Upper lobe of left lung (tissue), 6 donors: ENCODE data around the gene TNNT3. TPM values are rescaled to one million over a fixed set of nuclear protein-coding genes. Genes with fewer than 3 reads are reported as not detected.

ENCODE experiments used
- ATAC-seq, 2 donors: fragments of 200-7000 bp; cut with Tn5 transposase; one replicate each; pipeline ENCODE4 v1.9.1; 2022; ENCODE audit warnings: mild to moderate bottlenecking in 2 of 2, moderate library complexity in 2 of 2; ENCODE audit not compliant: low FRiP score in 2 of 2
- DNase-seq, 2 donors: peaks; one replicate each; pipeline ENCODE4 v3.0.0-alpha.2; 2019 to 2020
- H3K27ac ChIP-seq, 4 donors: fragments of 200-600 bp; sonication (generic); one replicate each; pipeline ENCODE4 v1.5.1; 2016 to 2019
- H3K27me3 ChIP-seq, 4 donors: fragments of 200-600 bp; sonication (generic); one replicate each; pipeline ENCODE4 v1.5.1; 2017 to 2019
- H3K36me3 ChIP-seq, 4 donors: fragments of 200-600 bp; sonication (generic); one replicate each; pipeline ENCODE4 v1.5.1; 2016 to 2019
- H3K4me1 ChIP-seq, 4 donors: fragments of 200-600 bp; sonication (generic); one replicate each; pipeline ENCODE4 v1.5.1; 2018 to 2019
- H3K4me3 ChIP-seq, 4 donors: fragments of 200-600 bp; sonication (generic); one replicate each; pipeline ENCODE4 v1.5.1; 2017 to 2019; ENCODE audit warnings: mild to moderate bottlenecking in 2 of 4, moderate library complexity in 1 of 4
- H3K9me3 ChIP-seq, 4 donors: fragments of 200-600 bp; sonication (generic); one replicate each; pipeline ENCODE4 v1.5.1; 2018 to 2019
- EP300 ChIP-seq, 4 donors: sonication (generic); formaldehyde crosslinking; IDR thresholded peaks; one replicate each; pipeline ENCODE4 v1.5.1; 2017; ENCODE audit warnings: antibody characterized with exemption in 4 of 4, control low read depth in 2 of 4
- POLR2A ChIP-seq, 4 donors: fragments of 450-650 bp; IDR thresholded peaks; one replicate each; pipeline ENCODE4 v1.5.1; 2016 to 2017; ENCODE audit warnings: antibody characterized with exemption in 4 of 4, mild to moderate bottlenecking in 2 of 4
- POLR2AphosphoS5 ChIP-seq, 2 donors: sonication (generic); formaldehyde crosslinking; IDR thresholded peaks; one replicate each; pipeline ENCODE4 v1.5.1; 2017; ENCODE audit warnings: antibody characterized with exemption in 2 of 2
- WGBS, 2 donors: methylation state at CpG; one replicate each; pipeline ENCODE4 v1.1.5; 2017 to 2018; 5-methylcytosine and 5-hydroxymethylcytosine counted together
- total RNA-seq, 6 donors: library from RNA; depleted of rRNA in 4 of 6; stranded (reverse); fragments of >200 nt in 4 of 6; gene quantifications; one replicate each; pipeline versions ENCODE4 v1.1.0 to v1.2.1, GENCODE V29; 2016 to 2021
- TF ChIP-seq, protein P1 (sequence below), 6 experiments: fragments of 450-650 bp in 4 of 6; fragments of 200-600 bp in 2 of 6; sonication (generic) in 2 of 6; IDR thresholded peaks; one replicate each; pipeline ENCODE4 v1.5.1; 2016 to 2019; ENCODE audit warnings: antibody characterized with exemption in 6 of 6
- donor health status: DM: no; HTN: no; CAD: no; lungs with moderate emphysema.
- donor health status: DM: no; HTN: yes; CAD: no; lungs with severe emphysema.

TNNT3 gene
- total RNA-seq, 6 donors from 2014 or later: 1.1 to 13.1 (median 2.4) TPM; not detected in 1

DNA sequence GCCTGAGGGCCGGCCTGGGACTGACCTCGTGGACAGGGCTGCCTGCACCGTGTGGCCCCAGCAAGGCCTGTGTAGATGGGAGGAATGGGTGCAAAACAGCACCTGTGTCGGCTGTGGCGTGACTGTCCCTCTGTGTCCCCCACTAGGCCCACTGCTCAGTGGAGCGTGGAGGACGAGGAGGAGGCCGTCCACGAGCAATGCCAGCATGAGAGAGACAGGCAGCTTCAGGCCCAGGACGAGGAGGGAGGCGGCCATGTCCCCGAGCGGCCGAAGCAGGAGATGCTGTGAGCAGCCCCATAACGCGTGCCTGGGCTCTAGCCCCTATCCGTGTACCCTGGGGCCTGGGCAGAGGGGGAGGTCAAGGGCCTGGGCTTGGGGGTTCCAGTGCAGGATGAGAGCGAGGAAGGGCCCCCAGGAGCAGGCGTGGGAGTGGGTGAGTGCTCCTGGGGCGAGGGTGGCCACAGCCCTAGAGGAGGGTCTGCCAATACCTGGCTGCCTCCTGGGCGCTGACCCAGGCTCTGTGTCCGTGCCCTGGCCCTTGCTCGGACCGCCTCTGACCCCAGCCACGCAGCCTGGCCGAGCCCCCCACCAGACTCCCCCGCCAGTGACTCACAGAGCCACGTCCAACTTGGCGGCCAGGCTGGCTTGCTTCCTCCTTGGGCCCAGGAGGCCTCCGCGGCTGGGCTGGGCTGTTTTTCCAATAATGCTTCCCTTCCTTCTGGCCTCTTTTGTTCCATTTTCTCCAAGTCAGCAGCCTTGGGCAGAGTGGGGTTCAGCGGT lies 39.4 kb upstream of the TNNT3 start:
- Histone ChIP-seq H3K36me3 (no peaks in the 10 kb centered on the region), H3K9me3 (no peaks in the 10 kb centered on the region), H3K4me3 (no peak overlapping the region), H3K27ac (peak overlapping the region in 2 of 4 donors; percentile 0 to 11), H3K4me1 (peaks cover 0 to 32% (median 8%) of the 10 kb centered on the region in 4 donors), H3K27me3 (no peaks in the 10 kb centered on the region)
- DNase-seq (peak; percentile 25 to 78), ATAC-seq (peak in 1 of 2 donors; percentile 78)
- 85 to 87% methylated on average over 25 to 31 of the region's 32 CpGs for WGBS, 2 donors
- TF ChIP-seq EP300 (IDR thresholded peaks at IDR 0.05) (no peak), POLR2AphosphoS5 (IDR thresholded peaks at IDR 0.05) (no peak), POLR2A (IDR thresholded peaks at IDR 0.05) (no peak)
- TF ChIP-seq, protein P1, sequence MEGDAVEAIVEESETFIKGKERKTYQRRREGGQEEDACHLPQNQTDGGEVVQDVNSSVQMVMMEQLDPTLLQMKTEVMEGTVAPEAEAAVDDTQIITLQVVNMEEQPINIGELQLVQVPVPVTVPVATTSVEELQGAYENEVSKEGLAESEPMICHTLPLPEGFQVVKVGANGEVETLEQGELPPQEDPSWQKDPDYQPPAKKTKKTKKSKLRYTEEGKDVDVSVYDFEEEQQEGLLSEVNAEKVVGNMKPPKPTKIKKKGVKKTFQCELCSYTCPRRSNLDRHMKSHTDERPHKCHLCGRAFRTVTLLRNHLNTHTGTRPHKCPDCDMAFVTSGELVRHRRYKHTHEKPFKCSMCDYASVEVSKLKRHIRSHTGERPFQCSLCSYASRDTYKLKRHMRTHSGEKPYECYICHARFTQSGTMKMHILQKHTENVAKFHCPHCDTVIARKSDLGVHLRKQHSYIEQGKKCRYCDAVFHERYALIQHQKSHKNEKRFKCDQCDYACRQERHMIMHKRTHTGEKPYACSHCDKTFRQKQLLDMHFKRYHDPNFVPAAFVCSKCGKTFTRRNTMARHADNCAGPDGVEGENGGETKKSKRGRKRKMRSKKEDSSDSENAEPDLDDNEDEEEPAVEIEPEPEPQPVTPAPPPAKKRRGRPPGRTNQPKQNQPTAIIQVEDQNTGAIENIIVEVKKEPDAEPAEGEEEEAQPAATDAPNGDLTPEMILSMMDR (IDR thresholded peaks at IDR 0.05): no peak

DNA sequence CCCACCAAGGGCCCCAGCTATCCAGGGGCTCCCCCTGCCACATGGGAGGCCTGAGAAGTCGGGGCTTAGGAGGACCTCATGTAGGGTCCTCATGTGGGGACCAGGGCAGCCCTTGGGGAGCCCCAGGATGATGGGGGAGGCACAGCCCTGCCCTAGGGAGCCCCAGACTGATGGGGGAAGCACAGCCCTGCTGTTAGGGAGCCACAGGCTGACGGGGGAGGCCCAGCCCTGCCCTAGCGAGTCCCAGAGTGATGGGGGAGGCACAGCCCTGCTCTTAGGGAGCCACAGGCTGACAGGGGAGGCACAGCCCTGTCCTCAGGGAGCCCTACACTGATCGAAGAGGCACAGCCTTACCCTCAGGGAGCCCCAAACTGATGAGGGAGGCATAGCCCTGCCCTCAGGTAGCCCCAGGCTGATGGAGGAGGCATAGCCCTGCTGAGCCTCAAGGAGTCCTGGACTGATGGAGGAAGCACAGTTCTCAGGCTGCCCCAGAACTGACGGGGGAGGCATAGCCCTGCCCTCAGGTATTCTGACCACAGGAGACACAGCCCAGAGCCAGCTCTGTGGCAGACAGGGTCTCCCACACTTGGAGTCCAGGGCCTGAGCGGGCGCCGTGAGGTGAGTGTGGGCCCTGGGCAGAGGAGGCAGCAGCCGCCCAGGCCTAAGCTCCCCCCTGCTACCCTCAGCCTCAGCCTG lies 38.6 kb upstream of the TNNT3 start:
- Histone ChIP-seq H3K27ac (peak overlapping the region in 1 of 4 donors; percentile 0), H3K4me3 (no peak overlapping the region), H3K9me3 (no peaks in the 10 kb centered on the region), H3K27me3 (no peaks in the 10 kb centered on the region), H3K4me1 (peaks cover 0 to 31% (median 8%) of the 10 kb centered on the region in 4 donors), H3K36me3 (no peaks in the 10 kb centered on the region)
- ATAC-seq: peak in 1 of 2 donors; percentile 2
- WGBS, 2 donors: 73 to 96% methylated on average over 3 to 7 of the region's 9 CpGs
- peak in 1 of 2 donors; percentile 41 for DNase-seq
- TF ChIP-seq POLR2A (IDR thresholded peaks at IDR 0.05) (no peak), EP300 (IDR thresholded peaks at IDR 0.05) (no peak), POLR2AphosphoS5 (IDR thresholded peaks at IDR 0.05) (no peak)
- TF ChIP-seq, protein P1 (IDR thresholded peaks at IDR 0.05): no peak

DNA sequence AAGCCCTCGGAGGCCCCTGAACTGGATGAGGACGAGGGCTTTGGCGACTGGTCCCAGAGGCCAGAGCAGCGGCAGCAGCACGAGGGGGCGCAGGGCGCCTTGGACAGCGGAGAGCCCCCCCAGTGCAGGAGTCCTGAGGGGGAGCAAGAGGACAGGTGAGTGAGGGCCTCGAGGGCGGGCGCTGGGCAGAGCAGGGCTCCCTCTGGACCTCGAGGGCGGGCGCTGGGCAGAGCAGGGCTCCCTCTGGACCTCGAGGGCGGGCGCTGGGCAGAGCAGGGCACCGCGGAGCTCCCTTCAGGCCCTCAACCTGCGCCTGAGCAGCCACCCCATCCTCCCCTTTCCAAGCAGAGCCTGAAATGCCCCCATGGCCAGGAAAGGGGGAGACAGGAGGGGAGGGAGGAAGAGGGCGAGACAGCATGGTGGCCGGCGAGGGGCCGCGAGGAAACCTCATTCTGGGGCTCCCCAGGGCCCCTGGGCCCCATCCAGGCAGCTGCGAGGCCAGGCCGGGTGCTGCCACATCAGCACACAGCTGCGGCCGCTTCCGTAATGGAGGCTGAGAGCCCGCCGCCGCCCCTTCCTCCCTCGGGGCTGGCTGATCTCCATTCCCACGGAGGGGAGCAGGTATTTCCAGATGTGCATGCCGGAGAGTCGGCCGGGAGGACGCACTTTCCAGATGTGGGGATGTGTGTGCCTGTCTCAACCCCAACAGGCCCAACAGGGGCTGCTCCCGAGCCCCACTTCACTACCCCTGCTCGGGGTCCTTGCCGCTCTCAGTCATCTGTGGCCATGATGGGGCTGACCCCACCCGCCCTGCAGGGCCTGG lies 37.9 kb upstream of the TNNT3 start:
- Histone ChIP-seq H3K36me3 (no peaks in the 10 kb centered on the region), H3K9me3 (no peaks in the 10 kb centered on the region), H3K27ac (no peak overlapping the region), H3K4me1 (peaks cover 0 to 23% (median 8%) of the 10 kb centered on the region in 4 donors), H3K27me3 (no peaks in the 10 kb centered on the region), H3K4me3 (no peak overlapping the region)
- peak in 1 of 2 donors; percentile 60 for ATAC-seq
- TF ChIP-seq, protein P1 (IDR thresholded peaks at IDR 0.05): no peak
- TF ChIP-seq POLR2A (IDR thresholded peaks at IDR 0.05) (no peak), POLR2AphosphoS5 (IDR thresholded peaks at IDR 0.05) (no peak), EP300 (IDR thresholded peaks at IDR 0.05) (no peak)
- 71 to 80% methylated on average over 12 to 43 of the region's 43 CpGs for WGBS, 2 donors
- DNase-seq: peak; percentile 26 to 81

DNA sequence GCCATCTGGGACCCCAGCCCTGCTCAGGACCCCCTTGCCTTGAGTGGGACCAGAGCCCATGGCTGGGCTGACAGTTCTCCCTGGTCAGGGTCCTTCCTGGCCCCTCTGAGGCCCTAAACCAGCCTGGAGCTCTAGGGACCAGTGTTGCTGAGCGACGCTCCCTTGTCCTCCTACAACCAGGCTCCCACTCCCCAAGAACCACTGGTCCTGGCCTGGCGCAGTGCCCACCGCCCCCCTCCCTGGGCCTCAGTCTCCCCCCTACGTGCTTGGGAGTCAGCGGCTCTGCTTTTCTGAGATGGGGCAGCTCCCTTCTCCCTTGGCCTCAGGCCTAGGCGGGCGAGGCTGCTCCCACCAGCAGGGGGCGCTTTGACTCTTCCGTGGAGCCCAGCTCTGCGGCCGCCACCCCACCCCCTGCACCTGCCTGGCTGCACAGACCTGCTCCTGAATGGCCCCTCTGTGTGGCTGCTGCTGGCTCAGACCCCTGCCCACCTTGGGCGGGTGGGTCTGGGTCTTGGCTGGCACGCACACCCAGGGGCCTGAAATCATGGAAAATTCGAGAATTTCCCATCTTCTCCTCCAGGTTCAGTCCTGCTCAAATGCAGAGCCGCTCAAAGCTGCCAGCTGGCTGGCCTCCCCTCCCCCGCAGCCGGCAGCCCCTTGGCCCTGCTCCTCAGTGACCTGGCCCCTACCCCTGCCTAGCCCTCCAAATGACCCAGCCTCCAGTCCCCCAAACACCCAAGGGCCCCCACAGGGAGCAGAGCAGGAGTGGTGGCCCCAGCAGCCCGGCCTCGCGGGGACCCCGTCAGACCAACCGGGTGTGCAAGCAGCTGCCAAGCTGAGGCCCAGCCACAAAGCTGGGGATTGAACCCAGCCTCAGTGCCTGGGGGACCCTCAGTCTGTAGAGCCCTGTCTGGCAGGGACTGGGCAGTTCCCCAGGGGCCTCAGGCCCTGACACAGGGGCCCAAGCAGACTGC lies 37.0 kb upstream of the TNNT3 start:
- ATAC-seq: peak; percentile 81 to 82
- WGBS, 2 donors: 23 to 33% methylated on average over 5 to 23 of the region's 23 CpGs
- TF ChIP-seq POLR2A (IDR thresholded peaks at IDR 0.05): no peak
- TF ChIP-seq, protein P1 (IDR thresholded peaks at IDR 0.05): peak; percentile 88 to 95 (median 93)

More for the DNA sequence above, 37.0 kb upstream of the TNNT3 start:
- H3K27me3 ChIP-seq: no peaks in the 10 kb centered on the region
- H3K4me1 ChIP-seq: peaks cover 0 to 17% (median 3%) of the 10 kb centered on the region in 4 donors
- H3K4me3 ChIP-seq: no peak overlapping the region
- DNase-seq: peak; percentile 74 to 94
- no peaks in the 10 kb centered on the region for H3K36me3 ChIP-seq
- no peaks in the 10 kb centered on the region for H3K9me3 ChIP-seq
- H3K27ac ChIP-seq: no peak overlapping the region
